Spleen (tissue), 7 donors: ENCODE results near the gene HMX2.

Experiments
- CTCF ChIP-seq, 11 experiments: fragments of 200-600 bp in 7 of 11; fragments of 450-650 bp in 4 of 11; sonication (generic) in 4 of 11; IDR thresholded peaks in 8 of 11; conservative IDR thresholded peaks in 3 of 11; 1 replicate in 7 of 11; 2 replicates in 4 of 11; pipeline versions ENCODE4 v1.4.0 to v1.8.0; 2016 to 2021; ENCODE audit warnings: antibody characterized with exemption in 11 of 11, inconsistent platforms in 4 of 11, mild to moderate bottlenecking in 1 of 11
- POLR2A ChIP-seq, 3 donors: fragments of 450-650 bp; IDR thresholded peaks; one replicate each; pipeline ENCODE4 v1.5.1; 2017; ENCODE audit warnings: antibody characterized with exemption in 3 of 3, mild to moderate bottlenecking in 1 of 3
- POLR2AphosphoS5 ChIP-seq, 3 donors: sonication (generic); formaldehyde crosslinking; IDR thresholded peaks; one replicate each; pipeline ENCODE4 v1.5.1; 2017; ENCODE audit warnings: antibody characterized with exemption in 3 of 3
- donor health status: DM: no; HTN: no; CAD: no; lungs with moderate emphysema.
- donor health status: DM: no; HTN: no; CAD: no.
- donor health status: DM: no; HTN: no; CAD: no.

- TF ChIP-seq CTCF (IDR thresholded peaks at IDR 0.05 in 8 of 11, conservative IDR thresholded peaks at IDR 0.05 in 3 of 11) (no peak), POLR2AphosphoS5 (IDR thresholded peaks at IDR 0.05) (no peak), POLR2A (IDR thresholded peaks at IDR 0.05) (no peak)
These were observed 1.2 kb downstream of the HMX2 start for GRCh38 chr10:123149162-123149567.
